T-helper 22 cell (primary cell): ENCODE results near the gene GJB1.
A peak's percentile ranks its signal among the peaks of the same experiment; 100 is the strongest.

Experiments used
- DNase-seq: peaks from one replicate; pipeline ENCODE4 v3.0.0-alpha.2; 2020; ENCODE audit warnings: low read depth

The GJB1 gene

DNA sequence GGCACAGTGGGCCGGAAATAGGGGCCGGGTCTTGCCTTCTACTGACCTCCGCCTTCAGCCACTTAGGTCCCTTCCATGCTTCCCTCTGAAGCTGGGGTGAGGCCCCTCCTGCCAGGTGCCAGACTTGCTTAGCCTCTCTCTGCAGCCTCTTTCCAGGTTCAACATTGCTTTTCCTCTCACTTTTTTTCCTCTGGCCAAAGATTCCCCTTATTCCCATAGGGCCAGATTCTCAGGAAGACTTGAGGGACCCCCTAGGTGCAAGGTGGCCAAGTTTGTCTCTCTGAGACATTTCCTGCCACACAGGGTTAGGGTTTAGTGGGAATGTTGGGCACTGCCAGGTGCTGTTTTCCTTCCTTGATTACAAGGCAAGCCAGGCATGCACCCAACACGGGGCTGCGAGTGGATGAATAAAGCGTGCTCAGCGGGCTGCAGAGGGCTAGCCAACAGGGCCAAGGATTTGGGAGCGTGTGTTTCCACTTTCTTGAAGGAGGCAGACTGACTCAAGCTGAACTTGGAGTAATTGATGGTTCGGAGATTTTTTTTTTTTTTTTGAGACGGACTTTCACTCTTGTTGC is 7.6 kb upstream of the GJB1 start:
- DNase-seq: no peak

DNA sequence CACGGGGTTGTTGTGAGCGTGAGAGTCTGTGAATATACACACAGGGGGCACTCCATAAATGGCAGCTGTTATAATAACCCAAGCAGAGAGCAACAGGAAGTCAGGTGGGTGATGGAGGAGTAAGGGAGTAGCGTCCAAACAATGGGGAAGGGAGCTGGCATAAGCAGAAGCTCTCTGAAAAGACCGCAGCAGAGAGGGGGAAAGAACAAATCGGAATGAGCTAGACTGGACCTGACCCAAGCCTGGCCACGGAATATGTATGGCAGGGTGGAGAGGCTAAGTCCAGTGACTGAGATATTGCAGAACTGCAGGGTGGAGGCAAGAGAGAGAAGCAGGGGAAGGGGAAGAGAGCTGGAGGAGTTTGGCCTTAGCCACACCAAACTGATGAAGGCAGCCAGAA is 6.5 kb upstream of the GJB1 start:
- no peak for DNase-seq

DNA sequence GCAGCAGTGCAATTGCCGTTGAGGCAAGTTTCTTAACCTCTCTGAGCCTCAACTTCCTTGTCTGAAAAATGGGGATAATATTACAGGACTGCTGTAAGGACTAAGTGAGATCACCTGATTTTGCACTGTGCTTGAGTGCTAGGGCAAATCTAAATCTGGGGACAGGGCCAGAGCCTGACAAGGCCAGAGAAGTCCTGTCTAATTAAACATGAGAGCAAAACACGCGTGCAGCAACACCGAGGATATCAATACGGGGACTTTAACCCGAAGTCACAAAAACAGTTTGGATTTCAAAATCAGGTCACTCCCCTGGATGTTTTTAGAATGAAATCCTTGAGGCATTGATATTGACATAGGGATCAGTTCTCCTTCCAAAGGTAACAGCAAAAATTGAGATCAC is 5.7 kb upstream of the GJB1 start:
- no peak for DNase-seq

DNA sequence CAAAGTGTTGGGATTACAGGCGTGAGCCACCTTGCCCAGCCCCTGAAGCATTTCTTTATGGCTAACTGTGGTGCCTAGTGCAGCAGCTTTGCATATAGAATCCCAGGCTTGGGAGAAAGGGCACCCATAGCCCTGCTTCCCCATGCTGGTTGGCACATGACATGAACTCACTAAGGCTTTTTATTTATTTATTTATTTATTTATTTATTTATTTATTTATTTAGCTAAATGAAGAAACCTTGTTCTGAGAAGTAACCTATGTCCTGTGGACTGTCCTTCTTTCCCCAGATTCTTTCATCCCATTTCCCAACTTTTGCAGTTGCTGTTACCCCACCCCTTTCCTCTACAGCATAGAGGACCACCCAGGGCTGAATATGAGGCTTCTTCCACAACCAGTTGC is 1.9 kb upstream of the GJB1 start:
- DNase-seq: no peak

DNA sequence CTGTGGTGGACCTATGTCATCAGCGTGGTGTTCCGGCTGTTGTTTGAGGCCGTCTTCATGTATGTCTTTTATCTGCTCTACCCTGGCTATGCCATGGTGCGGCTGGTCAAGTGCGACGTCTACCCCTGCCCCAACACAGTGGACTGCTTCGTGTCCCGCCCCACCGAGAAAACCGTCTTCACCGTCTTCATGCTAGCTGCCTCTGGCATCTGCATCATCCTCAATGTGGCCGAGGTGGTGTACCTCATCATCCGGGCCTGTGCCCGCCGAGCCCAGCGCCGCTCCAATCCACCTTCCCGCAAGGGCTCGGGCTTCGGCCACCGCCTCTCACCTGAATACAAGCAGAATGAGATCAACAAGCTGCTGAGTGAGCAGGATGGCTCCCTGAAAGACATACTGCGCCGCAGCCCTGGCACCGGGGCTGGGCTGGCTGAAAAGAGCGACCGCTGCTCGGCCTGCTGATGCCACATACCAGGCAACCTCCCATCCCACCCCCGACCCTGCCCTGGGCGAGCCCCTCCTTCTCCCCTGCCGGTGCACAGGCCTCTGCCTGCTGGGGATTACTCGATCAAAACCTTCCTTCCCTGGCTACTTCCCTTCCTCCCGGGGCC is 1.2 kb downstream of the GJB1 start:
- no peak for DNase-seq

DNA sequence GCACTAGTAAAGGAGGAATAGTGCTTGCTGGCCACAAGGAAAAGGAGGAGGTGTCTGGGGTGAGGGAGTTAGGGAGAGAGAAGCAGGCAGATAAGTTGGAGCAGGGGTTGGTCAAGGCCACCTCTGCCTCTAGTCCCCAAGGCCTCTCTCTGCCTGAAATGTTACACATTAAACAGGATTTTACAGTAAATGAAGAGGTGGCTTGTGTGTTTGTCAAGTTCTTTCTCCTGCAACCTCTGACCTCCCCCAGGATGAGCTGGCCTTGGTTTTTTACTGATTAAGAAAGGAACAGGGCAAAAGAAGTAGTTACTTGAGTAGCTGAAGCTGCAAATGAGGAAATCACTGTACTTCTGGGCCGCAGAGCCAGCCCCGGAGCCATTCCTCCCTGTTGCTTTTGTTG is 2.0 kb downstream of the GJB1 start:
- no peak for DNase-seq

DNA sequence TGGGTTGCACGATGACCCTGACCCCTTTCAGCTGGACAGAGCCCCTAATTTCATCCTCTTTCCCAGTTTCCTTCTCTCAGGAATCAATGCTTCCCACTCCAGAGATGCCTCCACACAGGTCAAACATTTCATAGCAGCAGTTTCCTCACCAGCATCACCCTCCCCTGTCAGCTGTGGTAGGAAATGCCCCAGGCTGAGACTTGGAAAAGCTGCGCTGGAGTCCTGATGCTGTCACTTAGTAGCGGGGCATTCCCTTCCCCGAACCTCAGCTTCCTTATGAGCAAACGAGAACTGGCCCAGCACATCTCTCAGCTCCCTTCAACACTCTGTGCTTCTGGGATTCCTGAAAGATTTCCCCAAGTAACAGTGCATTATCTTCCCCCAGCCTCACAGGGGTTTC is 2.7 kb downstream of the GJB1 start:
- no peak for DNase-seq

DNA sequence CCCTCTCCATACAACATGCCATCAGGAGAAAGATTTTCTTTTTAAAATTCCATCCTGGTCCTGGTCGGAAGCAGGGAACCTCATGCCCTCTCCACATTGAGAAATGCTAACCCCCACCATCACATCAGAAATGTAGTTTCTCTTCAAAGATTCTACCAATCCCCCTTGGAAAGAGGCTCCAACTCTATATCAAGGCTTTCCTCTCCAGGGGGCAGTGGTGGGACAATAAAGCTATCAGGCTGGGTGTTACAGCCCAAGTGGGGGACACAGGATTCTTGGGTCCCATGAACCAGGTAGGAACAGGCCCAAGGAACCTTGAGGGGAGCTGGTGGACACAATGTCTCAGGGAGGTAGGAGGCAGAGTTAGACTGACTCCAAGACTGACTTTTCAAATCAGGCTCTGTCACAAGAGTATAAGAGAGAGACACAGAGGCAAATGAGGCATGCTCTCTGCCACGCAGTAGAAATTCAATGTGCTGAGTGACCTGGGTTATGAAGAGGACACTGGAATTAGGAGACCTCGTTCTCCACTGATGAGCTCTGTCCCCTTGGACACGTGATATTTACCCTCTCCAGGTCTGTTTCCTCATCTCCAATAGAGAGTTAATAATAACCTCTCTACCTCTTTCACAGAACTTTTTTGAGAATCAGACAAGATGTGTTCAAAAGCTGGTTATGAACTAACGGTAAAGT is 4.5 kb downstream of the GJB1 start:
- DNase-seq: no peak

DNA sequence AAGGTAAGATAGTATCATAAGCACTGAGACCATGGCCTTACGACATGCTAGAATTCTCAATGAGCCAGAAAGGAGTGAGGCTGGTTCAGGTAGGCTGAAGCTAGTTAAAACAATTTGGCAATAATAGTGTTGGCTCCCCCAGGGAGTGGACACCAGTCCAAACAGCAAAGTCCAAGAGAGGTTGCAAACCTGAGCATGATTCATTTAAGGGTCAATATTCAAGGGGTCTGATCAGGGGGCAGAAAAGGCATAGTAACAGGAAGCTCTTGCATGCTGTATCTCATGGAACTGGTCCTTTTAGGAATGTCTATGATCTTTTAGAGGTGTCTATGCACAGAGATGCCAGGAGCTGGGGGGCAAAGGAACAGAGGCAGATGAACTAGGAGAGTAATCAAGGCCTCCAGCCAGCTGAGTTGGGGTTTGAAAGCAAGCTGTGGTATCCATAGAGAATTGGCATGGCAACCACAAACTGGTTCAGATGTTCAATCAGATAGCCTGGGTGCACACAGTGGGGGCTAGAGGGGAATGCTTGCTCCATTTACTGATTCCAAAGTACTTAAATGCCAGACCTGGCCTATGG is 5.1 kb downstream of the GJB1 start:
- DNase-seq: no peak

DNA sequence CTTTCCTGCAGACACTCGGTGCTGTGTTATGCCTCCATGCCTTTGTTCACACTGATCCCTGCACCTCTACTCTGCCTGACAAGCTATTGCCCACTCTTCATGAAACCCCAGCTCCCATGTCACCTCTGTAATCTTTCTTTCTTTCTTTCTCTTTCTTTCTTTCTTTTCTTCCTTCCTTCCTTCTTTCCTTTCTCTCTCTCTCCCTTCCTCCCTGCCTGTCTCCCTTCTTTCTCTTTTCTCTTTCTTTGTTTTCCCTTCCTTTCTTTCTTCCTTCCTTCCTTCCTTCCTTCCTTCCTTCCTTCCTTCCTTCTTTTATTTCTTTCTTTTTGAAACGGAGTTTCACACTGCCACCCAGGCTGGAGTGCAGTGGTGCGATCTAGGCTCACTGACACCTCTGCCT is 12.5 kb downstream of the GJB1 start:
- no peak for DNase-seq

DNA sequence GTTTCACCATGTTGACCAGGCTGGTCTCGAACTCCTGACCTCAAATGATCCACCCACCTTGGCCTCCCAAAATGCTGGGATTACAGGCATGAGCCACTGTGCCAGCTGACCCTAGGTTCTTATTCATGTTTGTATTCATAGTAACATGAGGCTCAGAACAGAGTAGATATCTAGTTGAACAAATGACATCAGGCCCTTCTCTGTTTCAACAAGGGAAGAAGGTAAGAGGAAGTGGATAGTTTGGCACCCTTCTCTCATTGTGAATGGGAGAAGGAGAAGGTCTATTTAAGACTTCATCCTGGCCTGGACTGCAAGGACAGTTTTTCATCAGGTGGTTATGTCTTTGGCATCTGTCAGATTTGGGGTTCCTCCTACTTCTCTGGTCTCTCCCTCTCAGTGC is 13.8 kb downstream of the GJB1 start:
- no peak for DNase-seq

DNA sequence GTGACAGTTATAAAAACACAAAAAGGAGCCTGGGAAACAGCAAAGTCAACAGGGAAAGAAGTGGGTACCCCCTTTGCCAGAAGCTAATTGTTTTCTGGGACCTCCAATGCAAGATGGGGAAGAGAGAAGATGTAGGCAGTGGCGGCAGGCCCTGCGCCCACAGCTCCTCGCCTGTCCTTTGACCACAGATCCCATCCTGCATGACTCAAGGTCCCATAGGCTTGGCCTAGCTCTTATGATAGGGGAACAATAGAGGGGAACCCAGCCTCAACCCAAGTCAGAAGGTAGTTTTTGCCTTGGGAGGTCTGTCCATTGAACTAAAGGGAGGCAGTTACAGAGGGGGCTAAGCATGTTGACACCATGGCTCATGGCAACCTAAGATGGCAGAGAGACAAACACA is 16.8 kb downstream of the GJB1 start:
- DNase-seq: no peak

DNA sequence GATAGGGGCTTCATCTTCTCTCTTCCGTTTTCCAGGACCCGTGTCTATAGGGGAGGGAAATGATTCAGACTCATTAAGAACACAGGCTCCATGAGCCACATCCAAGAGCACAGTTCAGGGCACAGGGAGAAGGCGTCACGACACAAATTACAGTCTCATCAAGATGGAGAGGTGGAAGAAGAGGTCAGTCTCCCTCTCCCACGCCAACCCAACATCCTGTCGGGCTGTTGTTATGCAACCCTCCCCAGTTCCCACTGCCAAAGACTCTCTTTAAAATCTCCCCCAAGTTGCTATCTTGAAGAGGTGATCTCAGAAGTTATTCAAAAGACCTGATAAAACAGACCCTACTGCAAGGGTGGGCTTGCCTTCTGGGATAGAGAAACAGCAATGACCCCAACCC is 18.3 kb downstream of the GJB1 start:
- no peak for DNase-seq

DNA sequence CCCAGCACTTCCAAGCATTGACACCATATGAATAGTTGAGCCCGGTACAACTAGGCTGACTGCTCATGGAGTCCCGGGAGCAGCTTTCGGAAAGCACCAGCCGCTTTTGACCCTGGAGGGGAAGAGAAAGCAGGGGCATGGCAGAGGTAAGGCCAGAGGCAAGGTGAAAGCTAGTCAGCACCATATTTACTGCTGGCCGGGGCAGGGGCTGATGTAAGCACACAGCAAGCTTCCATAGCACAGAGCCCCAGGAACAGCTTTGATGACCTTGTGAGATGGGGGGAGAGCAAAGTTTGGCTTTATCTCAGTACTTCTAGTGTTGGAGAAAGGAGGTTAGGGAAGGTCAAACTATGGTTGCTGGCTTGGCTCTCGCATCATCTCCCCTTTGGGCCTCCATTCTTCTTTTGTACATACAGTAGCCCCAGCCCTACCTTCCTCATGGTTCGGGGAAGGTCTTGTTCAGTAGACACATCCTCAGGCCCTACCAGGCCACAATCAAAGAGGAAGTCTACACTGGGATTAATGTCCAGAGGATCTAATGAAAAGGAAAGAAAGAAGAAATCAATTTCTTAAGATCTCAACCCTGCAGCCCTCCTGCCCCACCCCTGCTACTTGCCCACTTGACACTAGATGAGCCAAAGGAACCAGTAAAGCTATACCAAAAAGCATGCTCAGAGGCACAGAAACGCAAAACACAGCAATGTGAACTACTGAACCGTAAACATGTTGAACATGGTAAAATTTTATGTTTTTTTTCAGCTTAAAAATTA is 21.5 kb downstream of the GJB1 start:
- no peak for DNase-seq

DNA sequence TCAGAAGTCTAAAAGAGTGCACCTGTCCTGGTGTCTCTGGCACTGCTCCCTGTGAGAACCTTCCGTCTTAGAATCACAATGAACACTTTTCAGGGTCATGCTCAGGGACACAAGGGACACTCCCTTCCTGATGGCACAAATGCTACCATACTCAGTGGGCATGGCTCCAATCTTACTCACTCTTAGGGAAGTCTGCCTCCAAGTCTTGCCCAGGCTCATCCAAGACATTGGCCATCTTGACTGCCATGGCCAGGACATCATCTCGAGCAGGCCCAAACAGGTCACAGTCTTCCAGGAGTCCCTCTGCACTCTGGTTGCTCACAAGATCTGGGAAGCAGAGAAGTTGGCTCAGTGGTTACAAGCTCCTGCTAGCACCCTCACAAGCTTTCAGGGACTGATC is 22.1 kb downstream of the GJB1 start:
- no peak for DNase-seq

DNA sequence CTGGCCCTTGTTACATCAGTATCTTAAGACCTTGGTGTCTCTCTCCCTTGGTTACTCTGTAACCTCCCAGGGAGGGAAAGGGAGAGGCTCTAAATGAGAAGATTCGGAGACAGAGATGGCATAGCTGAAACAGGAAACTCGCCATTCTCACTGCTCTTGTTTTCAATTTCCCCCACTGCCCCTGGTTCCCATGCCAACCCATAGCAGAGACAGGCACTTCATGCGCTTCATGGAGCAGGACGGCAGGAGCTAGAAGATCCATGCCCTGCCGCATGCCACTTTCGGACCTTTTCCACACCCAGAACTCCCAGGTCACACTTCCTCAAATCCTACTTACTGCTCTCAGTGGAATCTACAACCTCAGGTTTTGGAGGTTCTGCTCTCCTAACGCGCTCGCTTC is 27.8 kb downstream of the GJB1 start:
- no peak for DNase-seq

DNA sequence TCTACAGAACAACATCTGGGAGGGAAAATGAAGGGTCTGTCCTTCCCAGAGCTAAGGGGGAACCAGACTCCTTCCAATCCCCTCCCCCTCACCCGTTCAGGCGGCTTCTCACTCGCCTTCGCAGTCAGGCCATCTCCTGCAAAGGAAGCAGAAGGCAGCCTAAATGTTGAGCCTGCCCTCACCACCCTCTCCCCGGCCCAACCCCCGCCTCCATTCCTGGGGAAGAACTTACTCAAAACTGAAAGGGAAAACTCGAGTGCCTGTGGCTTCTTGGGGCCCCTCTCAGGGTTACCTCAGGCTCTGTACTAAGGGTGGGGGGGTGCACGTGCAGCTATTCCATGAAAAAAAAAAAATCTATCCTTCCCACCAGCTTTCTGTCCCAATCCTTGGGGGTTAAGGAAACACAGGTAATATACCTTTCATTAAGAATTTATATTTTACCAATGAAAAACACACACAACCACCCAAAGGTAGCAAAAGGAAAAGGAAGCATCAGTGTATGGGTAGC is 28.5 kb downstream of the GJB1 start:
- no peak for DNase-seq

DNA sequence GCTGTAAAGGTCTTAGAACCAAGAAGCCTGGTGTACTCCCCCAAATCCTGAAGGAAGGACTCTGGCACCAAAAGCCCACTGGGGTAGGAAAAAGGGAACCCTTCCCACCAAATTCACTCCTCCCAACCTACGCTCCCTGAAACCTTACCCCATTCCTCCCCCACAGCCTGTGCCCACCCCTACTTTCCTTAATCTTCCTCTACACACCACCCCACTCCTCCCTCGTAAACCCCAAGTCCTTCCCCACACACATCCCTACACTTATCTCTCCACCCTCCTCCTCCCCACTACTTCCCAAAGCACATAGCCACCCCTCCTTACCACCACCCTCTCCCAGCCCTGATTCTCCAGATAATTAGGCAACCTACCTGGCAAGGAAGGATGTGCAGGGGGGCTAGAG is 29.2 kb downstream of the GJB1 start:
- no peak for DNase-seq

DNA sequence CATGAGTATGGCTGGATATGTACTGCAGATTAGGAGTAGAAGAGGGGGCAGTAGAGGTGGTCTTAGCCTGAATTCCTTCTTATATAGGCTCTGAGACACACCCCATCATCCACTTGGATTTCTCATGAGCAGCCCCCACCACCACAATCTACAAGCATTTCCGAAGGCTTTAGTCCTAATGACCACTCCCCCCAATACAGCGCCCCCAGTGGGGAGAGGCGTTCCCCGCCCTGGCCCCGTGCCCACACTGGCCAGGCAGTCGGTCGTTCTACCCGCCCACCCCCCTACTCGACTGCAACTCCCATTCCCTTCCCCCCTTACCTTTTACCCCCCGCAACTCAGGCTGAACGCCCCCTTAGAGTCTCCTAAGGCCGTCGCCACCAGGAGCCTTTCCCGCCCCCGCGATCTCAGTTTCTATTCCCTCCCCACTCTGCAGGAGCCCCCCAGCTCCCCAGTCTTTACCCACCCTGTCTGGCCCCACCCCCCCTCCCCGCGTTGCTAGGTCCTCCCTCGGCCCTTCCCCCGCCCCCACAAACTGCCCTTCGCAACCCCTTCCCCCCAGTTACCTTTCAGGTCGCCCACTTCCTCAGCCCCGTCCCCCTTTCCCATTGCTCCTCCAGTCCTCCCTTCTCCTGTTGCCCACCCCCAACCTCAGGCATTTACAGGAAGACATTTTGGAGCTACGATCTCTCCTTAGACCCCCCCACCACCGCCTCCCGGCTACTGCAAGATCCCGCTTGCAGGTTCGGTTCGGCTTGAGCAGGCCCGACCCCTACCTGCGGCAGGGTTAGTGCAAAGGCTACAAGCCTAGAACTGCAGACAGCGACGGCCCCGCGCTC is 30.4 kb downstream of the GJB1 start:
- no peak for DNase-seq

DNA sequence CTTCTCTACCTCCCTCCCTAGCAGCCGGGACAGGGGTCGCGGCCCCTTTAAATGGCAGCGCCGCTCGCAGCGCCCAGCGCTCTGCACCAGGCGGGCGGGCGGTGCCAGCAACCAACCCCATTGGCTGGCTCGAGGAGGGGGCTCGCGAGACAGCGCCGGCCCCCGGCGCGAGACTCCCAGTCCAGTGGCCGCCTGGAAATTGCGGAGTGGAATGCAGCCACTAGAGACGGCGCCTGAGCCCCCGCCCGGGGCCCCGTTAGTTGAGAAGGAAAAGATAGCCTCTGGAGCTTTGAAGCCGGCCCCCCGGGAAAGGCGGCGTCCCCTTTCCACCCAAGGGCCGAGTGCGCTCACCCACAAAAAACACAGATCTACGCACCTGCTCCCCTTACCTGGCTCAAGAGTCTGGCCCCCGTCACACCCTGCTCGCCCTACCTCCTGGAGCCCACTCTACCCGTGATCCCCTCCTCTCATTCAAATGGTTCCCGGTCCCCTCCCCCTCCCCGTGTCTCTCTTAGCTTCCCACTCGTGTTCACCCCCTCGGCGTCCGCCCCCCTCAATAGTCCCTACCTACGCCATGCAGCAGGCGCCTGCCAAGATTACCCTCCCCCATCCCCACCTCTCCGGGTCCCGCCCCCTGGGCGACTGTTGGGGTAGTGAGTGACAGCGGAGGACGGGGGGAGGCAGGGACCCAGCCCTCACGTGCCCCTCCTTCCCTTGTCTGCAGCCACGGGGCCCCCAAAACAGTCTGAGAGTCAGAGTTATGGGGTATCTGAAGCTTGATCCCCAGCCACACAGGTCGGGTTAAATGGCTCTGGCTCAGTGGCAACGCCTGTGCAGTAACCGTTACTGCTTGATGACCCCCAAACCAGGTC is 31.3 kb downstream of the GJB1 start, which contains the start of gene ZMYM3:
ZMYM3 (minus strand) TSS at position 49 of the 872 bp plus-strand sequence. CDS start 885 bp downstream, outside the sequence.
- DNase-seq: peak; percentile 71

DNA sequence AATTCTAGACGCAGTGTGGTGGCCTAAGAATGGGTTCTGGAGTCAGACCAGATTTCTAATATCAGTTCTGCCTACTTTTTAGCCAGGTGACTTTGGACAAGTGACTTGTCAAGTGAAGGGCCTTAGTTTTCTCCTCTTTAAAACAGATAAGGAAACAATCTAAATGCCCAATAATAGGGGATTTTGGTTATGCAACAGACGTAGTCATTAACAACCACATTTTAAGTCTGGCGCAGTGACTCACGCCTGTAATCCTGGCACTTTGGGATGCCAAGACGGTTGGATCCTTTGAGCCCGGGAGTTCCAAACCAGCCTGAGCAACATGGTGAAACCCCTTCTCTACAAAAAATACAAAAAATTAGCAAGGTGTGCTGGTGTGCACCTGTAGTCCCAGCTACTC is 33.0 kb downstream of the GJB1 start:
- no peak for DNase-seq
